ENCODE data around the gene PI16.

DNA sequence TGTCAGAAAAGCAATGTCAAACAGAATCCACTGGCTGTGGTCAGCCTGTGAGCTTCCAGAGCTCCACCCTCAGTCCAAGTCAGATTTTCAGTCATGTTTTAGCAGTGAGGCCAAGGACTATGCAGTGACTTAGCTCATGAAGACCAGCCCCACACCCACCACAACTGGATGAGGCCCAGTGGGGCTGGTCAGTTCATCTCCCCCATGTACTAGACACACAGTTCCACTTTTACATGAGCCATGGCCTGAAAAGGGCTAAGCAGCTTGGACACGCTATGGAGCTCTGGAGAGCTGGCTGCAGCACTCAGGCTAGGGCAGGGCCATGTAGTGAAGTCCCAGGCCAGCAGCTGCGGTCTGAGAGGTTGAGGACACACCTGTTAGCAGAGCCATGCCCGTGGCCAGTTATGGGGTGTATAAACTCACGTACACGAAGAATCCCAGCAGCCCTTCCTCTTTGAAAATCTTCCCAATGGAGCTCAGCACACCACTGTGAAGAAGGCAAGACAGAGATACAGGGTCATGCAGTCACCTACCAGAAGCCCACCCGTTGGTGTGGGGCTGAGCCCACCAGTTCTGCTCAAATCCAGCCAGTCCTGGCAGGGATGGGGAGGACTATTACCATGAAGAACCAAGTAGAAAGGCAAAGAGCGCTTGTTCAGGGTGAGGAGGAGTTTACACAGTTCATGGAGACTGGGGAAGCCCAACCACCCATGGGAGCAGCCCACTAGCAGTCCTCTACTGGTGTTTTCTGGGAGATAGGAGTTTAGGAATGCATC is 20.9 kb downstream of the PI16 start:
- TF ChIP-seq EP300 (conservative IDR thresholded peaks at IDR 0.05; ENCODE audit: poor library complexity, severe bottlenecking), result no peak
- TF ChIP-seq, protein P1, sequence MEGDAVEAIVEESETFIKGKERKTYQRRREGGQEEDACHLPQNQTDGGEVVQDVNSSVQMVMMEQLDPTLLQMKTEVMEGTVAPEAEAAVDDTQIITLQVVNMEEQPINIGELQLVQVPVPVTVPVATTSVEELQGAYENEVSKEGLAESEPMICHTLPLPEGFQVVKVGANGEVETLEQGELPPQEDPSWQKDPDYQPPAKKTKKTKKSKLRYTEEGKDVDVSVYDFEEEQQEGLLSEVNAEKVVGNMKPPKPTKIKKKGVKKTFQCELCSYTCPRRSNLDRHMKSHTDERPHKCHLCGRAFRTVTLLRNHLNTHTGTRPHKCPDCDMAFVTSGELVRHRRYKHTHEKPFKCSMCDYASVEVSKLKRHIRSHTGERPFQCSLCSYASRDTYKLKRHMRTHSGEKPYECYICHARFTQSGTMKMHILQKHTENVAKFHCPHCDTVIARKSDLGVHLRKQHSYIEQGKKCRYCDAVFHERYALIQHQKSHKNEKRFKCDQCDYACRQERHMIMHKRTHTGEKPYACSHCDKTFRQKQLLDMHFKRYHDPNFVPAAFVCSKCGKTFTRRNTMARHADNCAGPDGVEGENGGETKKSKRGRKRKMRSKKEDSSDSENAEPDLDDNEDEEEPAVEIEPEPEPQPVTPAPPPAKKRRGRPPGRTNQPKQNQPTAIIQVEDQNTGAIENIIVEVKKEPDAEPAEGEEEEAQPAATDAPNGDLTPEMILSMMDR (IDR thresholded peaks at IDR 0.05; ENCODE audit: poor library complexity, severe bottlenecking), result no peak

Measured in neural cell (in vitro differentiated cells).